ENCODE data around the gene PRPF18.

Gene PRPF18

GRCh38 chr10:13669182-13669855, 82.6 kb downstream of the PRPF18 start:
- DNase-seq (ENCODE audit: low spot score), result no peak

- no peak for DNase-seq (ENCODE audit: low spot score)
Measured at GRCh38 chr10:13669901-13670300, 83.1 kb downstream of the PRPF18 start.

GRCh38 chr10:13670311-13670710, 83.5 kb downstream of the PRPF18 start:
- DNase-seq (ENCODE audit: low spot score), result no peak

GRCh38 chr10:13671904-13672303, 85.1 kb downstream of the PRPF18 start:
- no peak for DNase-seq (ENCODE audit: low spot score)

- no peak for DNase-seq (ENCODE audit: low spot score)
Measured at GRCh38 chr10:13672548-13672947, 85.8 kb downstream of the PRPF18 start.

GRCh38 chr10:13673156-13673555, 86.4 kb downstream of the PRPF18 start:
- DNase-seq (ENCODE audit: low spot score), result no peak

GRCh38 chr10:13674645-13675588, 88.2 kb downstream of the PRPF18 start:
- no peak for DNase-seq (ENCODE audit: low spot score)

GRCh38 chr10:13678101-13678843, 91.5 kb downstream of the PRPF18 start:
- DNase-seq (ENCODE audit: low spot score), result no peak
